GM12878 (cell line): Measurements from ENCODE around the gene CRTAP. TPM values are rescaled to one million over a fixed set of nuclear protein-coding genes. Genes with fewer than 3 reads are reported as not detected.

Experiments used
- ATAC-seq: fragments of 200-7000 bp; cut with Tn5 transposase; 3 replicates; pipeline ENCODE4 v1.9.1; 2020; ENCODE audit warnings: mild to moderate bottlenecking, moderate library complexity
- BruUV-seq: library from RNA; stranded (reverse); fragments of 400-500 nt; replicated peaks from 2 replicates; lab custom pipeline; 2021; lab: Mats Ljungman, UMichigan
- CTCF ChIA-PET: fragments of 300-600 bp; sonication (Branson Sonifier 250); formaldehyde crosslinking; extraction: SDS; loops from one replicate; lab custom pipeline; 2021; ENCODE audit warnings: inconsistent platforms; lab: Yijun Ruan, JAX
- POLR2A ChIA-PET: fragments of 350-600 bp; formaldehyde crosslinking; extraction: SDS; loops from one replicate; lab custom pipeline; 2021; ENCODE audit warnings: inconsistent platforms; lab: Charles Lee
- RAD21 ChIA-PET: fragments of 300-600 bp; sonication (Branson Sonifier 250); formaldehyde crosslinking; loops from one replicate; lab custom pipeline; 2023; ENCODE audit warnings: antibody characterized with exemption; ENCODE audit not compliant: unreplicated experiment; lab: Charles Lee
- SMC1A ChIA-PET: fragments of 300-600 bp; sonication (Branson Sonifier 250); formaldehyde crosslinking; loops from one replicate; lab custom pipeline; 2023; ENCODE audit not compliant: unreplicated experiment, uncharacterized antibody; lab: Charles Lee
- DNase-seq: peaks from one replicate; pipeline ENCODE4 v3.0.0-alpha.2; 2011; ENCODE audit warnings: low read depth, low spot score
- FAIRE-seq: peaks from 3 replicates; lab custom pipeline; 2011; peaks lifted over from hg19 to GRCh38; lab: Jason Lieb, UNC
- H2AFZ ChIP-seq: 2 replicates; pipeline ENCODE4 v1.6.0; 2011; ENCODE audit warnings: low read depth, low read length, control low read depth; ENCODE audit not compliant: control insufficient read depth
- H3K27ac ChIP-seq: 2 replicates; pipeline ENCODE4 v1.5.1; 2011; ENCODE audit warnings: control low read depth; ENCODE audit not compliant: control insufficient read depth, insufficient read depth
- H3K27me3 ChIP-seq, 2 experiments: replicated peaks in 1 of 2; 2 replicates each; pipeline versions ENCODE4 v1.6.0 to v1.6.1; 2011; ENCODE audit warnings: low read length in 1 of 2; ENCODE audit not compliant: control insufficient read depth in 2 of 2, insufficient read depth in 2 of 2
- H3K36me3 ChIP-seq, 2 experiments: 2 replicates each; pipeline ENCODE4 v1.5.1; 2011; ENCODE audit warnings: low read length in 1 of 2; ENCODE audit not compliant: control insufficient read depth in 2 of 2, insufficient read depth in 2 of 2
- H3K4me1 ChIP-seq: 2 replicates; pipeline ENCODE4 v1.6.1; 2011; ENCODE audit warnings: mild to moderate bottlenecking, low read length, moderate library complexity, mixed read lengths; ENCODE audit not compliant: control insufficient read depth, insufficient read depth
- H3K4me2 ChIP-seq: 2 replicates; pipeline ENCODE4 v1.6.0; 2011; ENCODE audit warnings: control low read depth; ENCODE audit not compliant: control insufficient read depth, insufficient read depth
- H3K4me3 ChIP-seq: fragments of 200-600 bp; sonication (generic); 2 replicates; pipeline ENCODE4 v1.5.1; 2016
- H3K79me2 ChIP-seq: 2 replicates; pipeline ENCODE4 v1.6.0; 2011; ENCODE audit warnings: low read length; ENCODE audit not compliant: control insufficient read depth, insufficient read depth
- H3K9ac ChIP-seq: 2 replicates; pipeline ENCODE4 v1.8.0; 2011; ENCODE audit warnings: low read length, control low read depth, mixed read lengths; ENCODE audit not compliant: control insufficient read depth, insufficient read depth
- H3K9me3 ChIP-seq: replicated peaks from 3 replicates; pipeline ENCODE4 v1.5.1; 2011; ENCODE audit warnings: mild to moderate bottlenecking, low read length; ENCODE audit not compliant: control insufficient read depth, insufficient read depth
- H4K20me1 ChIP-seq: 2 replicates; pipeline ENCODE4 v1.6.0; 2011; ENCODE audit not compliant: control insufficient read depth, insufficient read depth
- CUX1 ChIP-seq: IDR thresholded peaks from 2 replicates; pipeline ENCODE4 v1.6.1; 2012; ENCODE audit warnings: improper control_type of control experiment, low read depth, low read length; ENCODE audit not compliant: insufficient replicate concordance
- E2F4 ChIP-seq: IDR thresholded peaks from 2 replicates; pipeline ENCODE4 v1.6.1; 2012; ENCODE audit warnings: low read depth, low read length, improper control_type of control experiment
- E4F1 ChIP-seq: fragments of 450-650 bp; IDR thresholded peaks from 2 replicates; pipeline ENCODE4 v1.6.1; 2018; ENCODE audit warnings: borderline replicate concordance, mild to moderate bottlenecking; ENCODE audit not compliant: partially characterized antibody
- EP300 ChIP-seq, 2 experiments: fragments of 150-350 bp in 1 of 2; IDR thresholded peaks; 2 replicates each; pipeline ENCODE4 v1.6.1; 2011 to 2012; ENCODE audit warnings: low read depth in 2 of 2, low read length in 2 of 2, borderline replicate concordance in 1 of 2, improper control_type of control experiment in 1 of 2, inconsistent platforms in 1 of 2; ENCODE audit not compliant: control insufficient read depth in 1 of 2
- FOXM1 ChIP-seq: IDR thresholded peaks from 2 replicates; pipeline ENCODE4 v1.6.1; 2012; ENCODE audit warnings: low read depth, mild to moderate bottlenecking, inconsistent platforms, low read length, moderate library complexity
- IKZF2 ChIP-seq, 2 experiments: fragments of 450-650 bp; IDR thresholded peaks; 2 replicates each; pipeline ENCODE4 v1.6.1; 2017; ENCODE audit warnings: mild to moderate bottlenecking in 2 of 2, moderate library complexity in 2 of 2
- IRF5 ChIP-seq: fragments of 450-650 bp; IDR thresholded peaks from 2 replicates; pipeline ENCODE4 v1.6.1; 2017; ENCODE audit warnings: borderline replicate concordance
- MEF2B ChIP-seq: fragments of 450-650 bp; IDR thresholded peaks from 2 replicates; pipeline ENCODE4 v1.6.1; 2018; ENCODE audit warnings: mild to moderate bottlenecking, moderate library complexity; ENCODE audit not compliant: partially characterized antibody, poor library complexity, severe bottlenecking
- NR2F1 ChIP-seq: fragments of 450-650 bp; conservative IDR thresholded peaks from 2 replicates; pipeline ENCODE4 v1.6.1; 2017; ENCODE audit warnings: mild to moderate bottlenecking
- NRF1 ChIP-seq: conservative IDR thresholded peaks from 2 replicates; pipeline ENCODE4 v1.6.1; 2011; ENCODE audit warnings: mild to moderate bottlenecking, low read depth, low read length, improper control_type of control experiment
- STAT3 ChIP-seq: IDR thresholded peaks from 2 replicates; pipeline ENCODE4 v1.6.1; 2011; ENCODE audit warnings: low read depth, low read length, improper control_type of control experiment
- TARDBP ChIP-seq: IDR thresholded peaks from 2 replicates; pipeline ENCODE4 v1.6.1; 2016; ENCODE audit warnings: borderline replicate concordance
- TCF12 ChIP-seq: IDR thresholded peaks from 2 replicates; pipeline ENCODE4 v1.6.1; 2011; ENCODE audit warnings: low read depth, mild to moderate bottlenecking, low read length
- ZNF274 ChIP-seq: IDR thresholded peaks from one replicate; pipeline ENCODE4 v1.8.0; 2011; ENCODE audit not compliant: insufficient read length, insufficient read depth
- whole genome bisulfite sequencing: methylation state at CpG from one replicate; pipeline ENCODE4 v1.1.6; 2016; ENCODE audit warnings: low lambda C conversion rate; ENCODE audit not compliant: insufficient replicate concordance, insufficient coverage; ENCODE audit errors: missing lambda C conversion rate; 5-methylcytosine and 5-hydroxymethylcytosine counted together
- in situ Hi-C: fragments of 300-500 bp; cut with MboI; formaldehyde crosslinking; loops from 9 replicates; pipeline ENCODE4 v1.14.3; 2018; ENCODE audit warnings: mixed read lengths
- intact Hi-C: fragments of 100-400 bp; cut with micrococcal nuclease; formaldehyde crosslinking; loops from one replicate; pipeline ENCODE4 v1.14.2; 2022; ENCODE audit not compliant: unreplicated experiment
- polyA plus RNA-seq, 11 experiments: library from polyadenylated mRNA; depleted of rRNA in 4 of 11; unstranded in 6 of 11; stranded (reverse) in 5 of 11; fragments of >200 nt; fragmentation: Nextera tagmentation in 4 of 11; fragmentation: Illumina TruSeq in 1 of 11; extraction: Ambion mirVana in 4 of 11; extraction: Trizol in 1 of 11; gene quantifications; 1 replicate in 1 of 11; 2 replicates in 10 of 11; pipeline versions ENCODE4 v1.2.1 to v1.2.3, GENCODE V29; 2011 to 2016; ENCODE audit warnings: inconsistent platforms in 2 of 11, missing spikeins in 2 of 11, low read depth in 1 of 11
- total RNA-seq, 4 experiments: library from RNA; depleted of rRNA in 3 of 4; stranded (reverse); fragments of >200 nt in 3 of 4; fragmentation: Illumina TruSeq in 1 of 4; extraction: Trizol in 1 of 4; gene quantifications; 2 replicates each; pipeline versions ENCODE4 v1.2.1 to v1.2.3, GENCODE V29; 2013 to 2021

The CRTAP gene
- total and polyA plus RNA-seq, 10 of the 15 experiments (the other 5 are each of a cell fraction or from before 2014, with no cell fraction given) = 6.0 to 42.3 (median 23.3) TPM

- Histone ChIP-seq H3K36me3 (peaks cover 9 to 15% of the 10 kb centered on the region in 2 experiments), H3K9ac (no peak overlapping the region), H3K79me2 (peaks cover 30% of the 10 kb centered on the region), H2AFZ (no peak overlapping the region), H4K20me1 (no peaks in the 10 kb centered on the region; the same call in 1 of the 2 replicates), H3K4me2 (no peak overlapping the region), H3K27ac (no peak overlapping the region), H3K4me1 (peaks cover 17% of the 10 kb centered on the region), H3K9me3 (no peaks in the 10 kb centered on the region; the same call in 2 of the 3 replicates), H3K27me3 (no peaks in the 10 kb centered on the region), H3K4me3 (no peak overlapping the region)
- WGBS = 77% methylated on average over 6 of the region's 6 CpGs
- no peak for ATAC-seq
- DNase-seq = no peak
- ChIA-PET CTCF (no interaction called here), SMC1A (interaction anchor here (1.5 kb wide), 1 partner anchor 40 kb away, joined by 3 read pairs; no protein-coding TSS in a partner anchor), RAD21 (interaction anchor here (0.6 kb wide), 1 partner anchor 19 kb away, joined by 3 read pairs; no protein-coding TSS in a partner anchor), POLR2A (no interaction called here)
- intact Hi-C loops = no loop called here
- no peak for FAIRE-seq
- in situ Hi-C loops = no loop called here
- TF ChIP-seq IRF5 = no peak
- TF ChIP-seq NRF1 = no peak
- TF ChIP-seq TARDBP = no peak
- no peak for TF ChIP-seq E2F4
- TF ChIP-seq ZNF274 = no peak
- no peak for TF ChIP-seq NR2F1
- no peak for TF ChIP-seq CUX1
- no peak for TF ChIP-seq E4F1
- no peak for TF ChIP-seq FOXM1
- TF ChIP-seq IKZF2 (IDR thresholded peaks at IDR 0.05) = no peak
- TF ChIP-seq EP300 (IDR thresholded peaks at IDR 0.05; ENCODE audit: borderline replicate concordance in 1 of 2, control insufficient read depth in 1 of 2, low read depth in 2 of 2, low read length in 2 of 2) = no peak
- TF ChIP-seq TCF12 = no peak
- TF ChIP-seq MEF2B = no peak
- no peak for TF ChIP-seq STAT3
- BruUV-seq = no TSS peak
These were observed 22.1 kb upstream of the CRTAP start for GRCh38 chr3:33091746-33092145.
